Embryonic facial prominence (tissue), 1 donor: ENCODE data around the gene WIPF2.

Experiments
- DNase-seq: peaks from one replicate; pipeline ENCODE4 v3.0.0-alpha.2; 2016; ENCODE audit errors: extremely low spot score

The WIPF2 gene

DNA sequence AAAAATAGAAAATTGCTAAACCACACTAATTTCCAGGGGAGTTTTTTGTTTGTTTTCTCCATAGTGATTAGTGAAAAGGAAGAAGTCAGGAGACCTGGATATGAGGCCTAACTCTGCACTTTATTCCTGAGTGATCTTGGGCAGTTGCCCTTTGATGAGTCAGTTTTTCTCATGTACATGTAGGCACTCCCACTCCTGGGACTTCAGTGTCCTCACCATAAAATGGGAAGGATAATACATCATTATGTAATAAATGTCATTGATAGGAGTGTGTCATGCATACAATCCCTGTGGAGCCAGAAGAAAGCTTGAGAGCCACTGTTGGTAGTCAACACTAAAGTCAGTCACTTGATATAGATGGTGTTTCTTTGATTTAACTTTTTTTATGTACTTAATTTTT is 32.5 kb downstream of the WIPF2 start:
- DNase-seq = no peak

DNA sequence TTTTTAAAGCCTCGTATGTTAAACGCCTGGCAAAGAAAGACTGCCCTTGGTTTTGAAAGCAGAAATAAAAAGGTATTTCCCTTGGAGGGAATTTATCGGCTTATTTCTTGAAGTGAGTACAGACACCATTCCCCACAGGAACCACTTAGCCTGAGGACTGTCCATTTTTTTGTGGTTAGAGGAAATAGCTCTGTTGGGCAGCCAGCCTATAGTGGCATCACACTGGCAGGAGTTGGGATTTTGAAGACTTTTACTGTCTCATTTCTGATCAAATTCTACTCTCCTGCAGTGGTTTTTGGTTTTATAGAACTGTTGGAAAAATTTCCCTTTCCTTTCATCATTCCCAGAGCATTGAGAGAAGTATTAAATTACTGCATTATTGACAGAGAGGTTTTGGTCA is 34.5 kb downstream of the WIPF2 start:
- no peak for DNase-seq

DNA sequence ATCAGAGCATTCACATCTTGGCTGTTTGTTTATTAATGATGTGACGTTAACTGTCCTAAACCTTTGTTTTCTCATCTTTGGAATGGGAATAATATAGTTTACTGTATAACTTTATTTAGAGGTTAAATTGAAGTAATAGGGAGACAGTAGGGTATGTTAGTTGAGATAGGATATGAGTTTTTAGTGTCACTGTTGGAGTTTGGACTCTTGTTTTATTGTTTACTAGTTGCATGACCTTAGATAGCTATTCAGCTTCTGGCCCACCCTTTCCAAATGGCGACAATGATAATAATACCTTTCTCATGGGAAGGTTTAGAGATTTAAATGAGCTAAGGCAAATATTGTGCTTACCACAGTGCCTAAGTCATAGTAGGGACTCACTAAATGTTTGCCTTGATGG is 40.4 kb downstream of the WIPF2 start:
- DNase-seq = no peak

DNA sequence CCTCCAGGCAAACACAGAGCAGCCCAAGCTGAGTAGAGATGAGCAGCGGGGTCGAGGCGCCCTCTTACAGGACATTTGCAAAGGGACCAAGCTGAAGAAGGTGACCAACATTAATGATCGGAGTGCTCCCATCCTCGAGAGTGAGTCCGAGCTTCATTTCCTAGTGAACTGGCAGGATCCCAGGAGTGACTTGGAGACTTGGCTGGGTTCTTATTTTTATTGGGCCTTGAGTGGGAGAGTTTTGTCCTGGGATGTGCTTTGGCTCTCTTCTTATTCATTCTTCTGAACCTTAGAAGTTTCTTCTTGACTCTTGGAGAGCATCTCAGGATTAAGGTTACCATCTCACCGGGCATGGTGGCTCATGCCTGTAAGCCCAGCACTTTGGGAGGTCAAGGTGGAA is 41.4 kb downstream of the WIPF2 start:
- DNase-seq = no peak

DNA sequence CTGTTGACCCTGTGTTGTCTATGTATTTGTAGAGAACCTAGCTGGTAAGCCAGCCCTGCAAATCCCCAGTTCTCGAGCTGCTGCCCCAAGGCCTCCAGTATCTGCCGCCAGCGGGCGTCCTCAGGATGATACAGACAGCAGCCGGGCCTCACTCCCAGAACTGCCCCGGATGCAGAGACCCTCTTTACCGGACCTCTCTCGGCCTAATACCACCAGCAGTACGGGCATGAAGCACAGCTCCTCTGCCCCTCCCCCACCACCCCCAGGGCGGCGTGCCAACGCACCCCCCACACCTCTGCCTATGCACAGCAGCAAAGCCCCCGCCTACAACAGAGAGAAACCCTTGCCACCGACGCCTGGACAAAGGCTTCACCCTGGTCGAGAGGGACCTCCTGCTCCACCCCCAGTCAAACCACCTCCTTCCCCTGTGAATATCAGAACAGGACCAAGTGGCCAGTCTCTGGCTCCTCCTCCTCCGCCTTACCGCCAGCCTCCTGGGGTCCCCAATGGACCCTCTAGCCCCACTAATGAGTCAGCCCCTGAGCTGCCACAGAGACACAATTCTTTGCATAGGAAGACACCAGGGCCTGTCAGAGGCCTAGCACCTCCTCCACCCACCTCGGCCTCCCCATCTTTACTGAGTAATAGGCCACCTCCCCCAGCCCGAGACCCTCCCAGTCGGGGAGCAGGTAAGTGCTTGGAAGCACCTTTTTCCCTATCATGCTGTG is 45.5 kb downstream of the WIPF2 start:
- DNase-seq = no peak

DNA sequence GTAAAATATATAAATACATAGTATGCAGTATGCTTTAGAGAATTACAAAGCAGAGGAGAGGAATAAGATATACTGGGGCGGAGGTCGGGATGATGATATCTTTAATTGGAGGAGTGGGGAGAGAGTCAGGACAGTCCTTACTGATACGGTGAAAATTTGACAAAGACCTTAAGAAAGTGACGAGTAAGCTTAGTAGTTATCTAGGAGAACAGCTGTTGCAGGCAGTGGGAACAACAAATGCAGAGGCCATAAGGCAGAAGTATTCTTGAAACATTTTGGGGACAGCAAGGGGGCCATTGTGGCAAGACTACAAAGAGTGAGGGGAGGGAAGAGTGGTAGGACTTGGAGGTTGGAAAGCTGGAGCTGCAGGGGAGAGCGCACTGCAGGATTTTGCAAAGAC is 46.2 kb downstream of the WIPF2 start:
- DNase-seq = no peak

DNA sequence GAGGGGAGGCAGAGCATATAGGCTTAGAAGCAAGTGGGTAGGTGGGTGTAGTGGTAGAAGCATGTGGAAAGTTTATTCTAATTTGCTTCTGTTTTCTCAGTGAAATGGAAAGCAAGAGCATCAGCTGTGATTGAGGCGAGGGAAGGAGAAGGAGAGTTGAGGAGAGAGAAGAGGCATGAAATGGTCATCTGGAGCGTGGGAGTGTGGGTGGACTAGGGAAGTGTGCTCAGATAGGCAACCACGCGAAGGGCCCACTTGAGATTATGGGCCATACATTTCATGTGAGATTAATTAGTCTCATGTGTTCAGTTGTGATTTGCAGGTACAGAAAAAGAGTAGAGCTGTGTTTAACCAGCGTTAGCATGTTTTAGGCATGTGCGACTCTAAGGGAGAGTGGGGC is 47.8 kb downstream of the WIPF2 start:
- DNase-seq = no peak

DNA sequence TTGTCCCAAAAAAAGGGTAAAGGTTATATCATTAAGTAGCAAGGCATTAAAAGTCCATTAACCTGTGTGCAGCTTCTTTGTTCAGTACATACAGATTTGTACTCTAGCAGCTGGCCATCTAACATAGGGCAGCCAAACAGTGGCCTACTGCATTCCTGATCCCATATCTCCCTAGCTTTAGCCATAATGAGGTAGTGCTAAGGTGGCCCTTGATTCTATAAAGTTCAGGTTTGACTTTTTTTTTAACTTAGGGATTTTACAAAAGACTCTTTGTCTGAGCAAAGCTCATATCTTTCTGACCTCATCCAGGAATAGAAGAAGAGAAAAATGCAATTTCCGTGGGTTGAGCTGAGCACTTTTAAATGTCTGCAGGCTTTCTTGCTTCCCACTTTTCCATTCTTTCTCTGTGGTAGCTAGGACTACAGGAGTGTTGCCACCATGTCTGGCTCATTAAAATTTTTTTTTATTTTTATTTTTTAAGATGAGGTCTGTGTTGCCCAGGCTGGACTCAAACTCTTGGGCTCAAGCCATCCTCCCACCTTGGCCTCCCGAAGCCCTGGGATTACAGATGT is 49.1 kb downstream of the WIPF2 start:
- no peak for DNase-seq

DNA sequence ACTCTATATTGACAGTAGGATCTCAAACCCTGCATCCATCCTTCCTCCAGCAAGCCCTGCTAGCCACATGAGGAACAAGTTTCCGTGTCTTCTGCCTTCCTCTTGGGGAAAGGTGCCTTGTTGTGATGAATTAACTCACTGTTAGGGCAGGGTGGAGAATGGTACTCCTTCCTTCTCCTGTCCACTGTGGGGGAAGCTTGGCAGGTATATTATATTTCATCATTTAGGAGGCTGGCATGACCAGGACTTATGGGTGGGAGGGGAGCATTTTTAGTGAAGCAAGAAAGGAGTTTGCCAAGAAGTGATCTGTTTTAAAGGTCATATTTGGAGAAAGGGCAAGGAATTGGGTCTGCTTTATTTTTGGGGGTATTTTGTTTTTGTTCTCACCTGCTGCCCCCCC is 59.3 kb downstream of the WIPF2 start:
- DNase-seq = no peak

DNA sequence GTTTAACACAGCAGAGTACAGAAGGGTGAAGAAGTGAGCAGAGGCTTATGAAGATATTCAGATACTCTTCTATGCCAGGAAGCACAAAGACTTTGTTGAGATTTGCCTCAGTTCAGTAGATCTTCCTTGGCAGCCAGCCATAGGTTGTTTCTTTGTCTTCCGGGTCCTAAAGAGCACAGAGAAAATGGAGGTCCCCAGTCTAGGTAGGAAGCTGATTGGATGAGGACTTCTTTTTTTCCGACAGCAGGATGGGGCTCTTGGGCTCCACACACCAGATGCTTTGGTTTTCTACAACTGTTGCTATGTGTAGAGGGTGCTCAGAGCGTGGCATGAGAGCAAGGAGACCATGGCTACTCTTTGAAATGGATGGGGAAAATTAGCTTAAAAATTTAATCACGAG is 60.3 kb downstream of the WIPF2 start:
- no peak for DNase-seq

DNA sequence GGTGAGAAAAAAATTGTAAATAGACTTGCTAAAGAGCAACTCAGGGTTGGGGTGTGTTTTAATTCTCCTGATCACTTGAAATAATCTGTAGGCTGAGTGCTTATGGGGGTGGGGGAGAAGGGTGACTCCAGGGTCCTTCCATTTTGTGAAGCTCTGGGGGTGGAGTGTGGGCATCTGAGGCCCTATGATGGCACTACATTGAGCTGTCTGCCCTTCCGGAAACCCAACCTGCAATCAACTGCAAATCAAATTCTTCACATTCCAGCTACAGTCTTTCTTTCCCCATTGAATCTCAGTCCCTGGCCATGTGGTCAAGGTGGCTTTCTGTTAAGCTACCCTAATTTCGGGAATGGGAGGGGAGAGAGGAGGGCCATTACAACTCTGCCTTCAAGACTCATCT is 62.6 kb downstream of the WIPF2 start:
- no peak for DNase-seq

DNA sequence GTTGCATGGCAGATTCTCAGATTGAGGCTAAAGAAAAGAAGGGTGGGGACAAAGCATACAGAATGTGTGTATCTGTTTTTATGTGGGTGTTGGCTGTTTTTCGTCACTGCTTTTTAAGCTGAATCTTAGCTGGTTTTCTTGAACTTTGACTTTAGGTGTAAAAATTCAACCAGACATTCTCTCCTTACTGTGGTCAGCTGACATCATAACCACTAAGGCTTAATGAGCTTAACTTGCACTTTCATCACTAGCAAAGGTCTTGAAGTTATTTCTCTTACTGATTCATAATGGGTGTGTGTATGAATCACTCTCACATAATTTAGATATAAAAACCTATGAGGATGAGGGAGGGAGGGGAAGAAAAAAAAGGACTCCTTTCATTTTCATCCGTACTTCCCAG is 64.6 kb downstream of the WIPF2 start:
- DNase-seq = no peak

DNA sequence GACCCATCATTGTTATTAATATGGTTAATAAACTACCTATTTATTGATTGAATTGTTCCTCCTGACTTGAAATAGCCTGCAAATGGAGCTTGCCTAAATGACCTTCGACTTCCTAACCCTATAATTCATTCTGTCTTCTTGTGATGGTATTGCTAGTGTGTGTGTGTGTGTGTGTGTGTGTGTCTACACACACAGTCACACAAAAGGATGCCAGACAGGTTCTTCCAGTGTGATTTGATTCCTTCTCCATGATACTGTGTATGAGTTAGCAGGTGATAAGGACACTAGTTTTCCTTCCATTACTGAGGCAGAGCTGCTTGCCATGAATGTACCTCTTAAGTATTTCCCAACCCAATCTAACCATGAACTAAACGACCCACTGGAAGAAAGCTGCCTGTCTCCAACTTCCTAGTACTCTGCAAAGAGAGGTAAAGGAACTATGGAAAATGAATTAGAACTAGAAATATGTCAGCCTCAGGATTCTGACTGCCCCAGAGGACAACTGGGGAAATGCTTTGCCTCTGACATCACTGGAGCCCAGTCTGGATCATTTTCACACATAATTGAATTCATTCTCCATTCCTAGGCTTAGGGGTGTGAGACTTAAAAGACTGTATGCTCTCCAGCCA is 65.1 kb downstream of the WIPF2 start:
- DNase-seq = no peak

DNA sequence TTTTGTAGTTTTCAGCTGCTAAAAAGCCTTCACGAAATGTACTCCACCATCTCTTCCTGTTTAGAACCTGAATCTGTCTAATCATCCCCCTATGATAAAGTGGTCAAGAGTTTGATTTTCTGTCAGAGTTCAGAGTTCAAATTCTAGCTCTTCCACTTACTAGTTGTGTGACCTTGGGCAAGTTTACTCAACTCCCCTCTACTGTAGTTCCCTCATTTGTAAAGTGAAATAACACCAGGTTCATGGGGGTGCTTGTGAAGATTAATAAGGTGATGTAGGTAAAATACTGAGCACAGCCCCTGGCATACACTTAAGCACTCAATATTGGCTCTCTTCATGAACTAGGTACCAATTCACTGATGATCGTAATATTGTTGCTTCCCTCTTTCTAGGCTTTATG is 67.4 kb downstream of the WIPF2 start:
- no peak for DNase-seq

DNA sequence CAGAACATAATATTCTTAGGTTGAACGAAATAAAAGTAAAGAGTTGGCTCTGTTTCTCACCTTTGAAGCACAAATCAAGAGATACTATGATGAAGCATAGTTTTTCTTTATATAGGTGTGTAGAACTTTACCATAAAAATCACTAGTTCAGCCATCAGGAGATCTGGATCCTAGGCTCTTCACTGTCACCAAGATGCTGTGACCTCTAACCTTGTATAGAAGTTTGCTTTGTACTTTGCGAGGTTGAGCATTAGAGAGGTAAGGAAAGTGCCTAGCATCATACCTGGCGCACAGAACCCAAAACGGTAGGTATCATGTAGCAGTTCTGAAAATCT is 68.0 kb downstream of the WIPF2 start:
- no peak for DNase-seq

DNA sequence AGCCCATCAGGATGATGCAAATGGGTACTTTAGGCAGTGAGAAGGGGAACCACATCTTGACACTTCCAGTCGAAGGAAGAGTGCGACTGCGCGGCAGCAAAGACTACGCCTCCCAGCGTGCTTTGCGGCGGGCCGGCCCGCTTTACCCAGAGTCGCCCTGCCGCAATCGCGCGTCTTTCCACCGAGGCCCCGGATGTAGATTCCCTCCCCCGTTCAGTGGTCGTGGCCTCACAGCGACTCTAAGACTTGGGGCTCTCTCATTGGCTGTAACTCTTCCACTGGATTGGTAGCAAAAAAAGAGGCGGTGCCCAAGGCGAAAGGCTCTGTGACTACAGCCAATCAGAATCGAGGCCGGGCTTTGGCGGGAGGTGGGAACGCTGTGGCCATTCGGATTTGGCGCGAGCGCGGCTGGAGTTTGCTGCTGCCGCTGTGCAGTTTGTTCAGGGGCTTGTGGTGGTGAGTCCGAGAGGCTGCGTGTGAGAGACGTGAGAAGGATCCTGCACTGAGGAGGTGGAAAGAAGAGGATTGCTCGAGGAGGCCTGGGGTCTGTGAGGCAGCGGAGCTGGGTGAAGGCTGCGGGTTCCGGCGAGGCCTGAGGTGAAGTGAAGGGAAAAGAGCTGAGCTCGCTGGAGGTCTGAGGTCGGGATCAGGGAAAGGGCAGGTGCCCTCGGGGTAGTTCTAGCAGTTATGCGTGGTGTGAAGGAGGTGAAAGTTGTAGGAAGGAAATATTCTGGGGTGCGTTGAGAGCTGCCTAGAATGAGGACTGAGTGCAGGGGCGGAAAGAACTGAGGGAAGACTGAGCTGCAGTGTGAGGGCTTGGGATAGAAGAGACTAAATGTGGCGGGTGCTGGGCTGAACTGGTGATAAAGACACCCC is 68.6 kb downstream of the WIPF2 start, which contains the start of gene CDC6:
TSS of gene CDC6 (plus strand) at position 386 of the 876 bp plus-strand sequence. CDS start 1,542 bp downstream, outside the sequence.
- peak; percentile 98 for DNase-seq

DNA sequence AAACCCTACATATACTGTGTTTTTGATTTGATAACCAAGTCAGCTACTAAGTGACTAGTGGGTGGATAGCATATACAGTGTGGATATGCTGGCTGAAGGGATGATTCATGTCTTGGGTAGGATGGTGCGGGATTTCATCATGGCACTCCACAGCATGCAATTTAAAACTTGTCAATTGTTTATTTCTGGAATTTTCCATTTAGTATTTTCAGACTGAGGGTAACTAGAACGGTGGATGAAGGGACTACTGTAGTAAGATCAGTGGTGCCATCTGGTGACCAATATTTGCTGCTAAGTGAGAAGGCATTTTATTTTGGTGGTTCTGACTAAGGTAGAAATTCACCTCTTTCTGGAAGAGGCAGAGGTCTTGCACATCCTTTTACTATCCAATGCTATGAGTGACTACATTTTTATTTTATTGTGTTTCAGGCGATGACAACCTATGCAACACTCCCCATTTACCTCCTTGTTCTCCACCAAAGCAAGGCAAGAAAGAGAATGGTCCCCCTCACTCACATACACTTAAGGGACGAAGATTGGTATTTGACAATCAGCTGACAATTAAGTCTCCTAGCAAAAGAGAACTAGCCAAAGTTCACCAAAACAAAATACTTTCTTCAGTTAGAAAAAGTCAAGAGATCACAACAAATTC is 71.7 kb downstream of the WIPF2 start:
- no peak for DNase-seq

DNA sequence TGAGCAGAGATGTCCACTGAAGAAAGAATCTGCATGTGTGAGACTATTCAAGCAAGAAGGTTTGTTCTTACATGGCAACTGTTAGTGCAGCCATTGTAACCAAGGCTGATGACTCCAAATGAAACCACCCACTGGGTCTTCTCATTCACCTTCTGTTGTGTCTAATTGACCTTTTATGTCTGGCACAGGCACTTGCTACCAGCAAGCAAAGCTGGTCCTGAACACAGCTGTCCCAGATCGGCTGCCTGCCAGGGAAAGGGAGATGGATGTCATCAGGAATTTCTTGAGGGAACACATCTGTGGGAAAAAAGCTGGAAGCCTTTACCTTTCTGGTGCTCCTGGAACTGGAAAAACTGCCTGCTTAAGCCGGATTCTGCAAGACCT is 72.2 kb downstream of the WIPF2 start:
- no peak for DNase-seq

DNA sequence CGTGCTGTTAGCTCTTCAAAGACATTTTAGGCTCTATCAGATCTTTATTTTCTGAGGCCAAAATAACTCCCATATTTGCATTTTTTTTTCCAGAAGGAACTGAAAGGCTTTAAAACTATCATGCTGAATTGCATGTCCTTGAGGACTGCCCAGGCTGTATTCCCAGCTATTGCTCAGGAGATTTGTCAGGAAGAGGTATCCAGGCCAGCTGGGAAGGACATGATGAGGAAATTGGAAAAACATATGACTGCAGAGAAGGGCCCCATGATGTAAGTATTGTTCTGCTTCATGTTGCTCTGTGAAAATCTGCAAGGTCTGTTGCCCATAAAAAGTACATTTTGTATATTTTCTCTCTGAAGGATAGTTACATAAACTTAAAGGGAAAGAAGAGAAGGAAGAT is 74.3 kb downstream of the WIPF2 start:
- DNase-seq = no peak

DNA sequence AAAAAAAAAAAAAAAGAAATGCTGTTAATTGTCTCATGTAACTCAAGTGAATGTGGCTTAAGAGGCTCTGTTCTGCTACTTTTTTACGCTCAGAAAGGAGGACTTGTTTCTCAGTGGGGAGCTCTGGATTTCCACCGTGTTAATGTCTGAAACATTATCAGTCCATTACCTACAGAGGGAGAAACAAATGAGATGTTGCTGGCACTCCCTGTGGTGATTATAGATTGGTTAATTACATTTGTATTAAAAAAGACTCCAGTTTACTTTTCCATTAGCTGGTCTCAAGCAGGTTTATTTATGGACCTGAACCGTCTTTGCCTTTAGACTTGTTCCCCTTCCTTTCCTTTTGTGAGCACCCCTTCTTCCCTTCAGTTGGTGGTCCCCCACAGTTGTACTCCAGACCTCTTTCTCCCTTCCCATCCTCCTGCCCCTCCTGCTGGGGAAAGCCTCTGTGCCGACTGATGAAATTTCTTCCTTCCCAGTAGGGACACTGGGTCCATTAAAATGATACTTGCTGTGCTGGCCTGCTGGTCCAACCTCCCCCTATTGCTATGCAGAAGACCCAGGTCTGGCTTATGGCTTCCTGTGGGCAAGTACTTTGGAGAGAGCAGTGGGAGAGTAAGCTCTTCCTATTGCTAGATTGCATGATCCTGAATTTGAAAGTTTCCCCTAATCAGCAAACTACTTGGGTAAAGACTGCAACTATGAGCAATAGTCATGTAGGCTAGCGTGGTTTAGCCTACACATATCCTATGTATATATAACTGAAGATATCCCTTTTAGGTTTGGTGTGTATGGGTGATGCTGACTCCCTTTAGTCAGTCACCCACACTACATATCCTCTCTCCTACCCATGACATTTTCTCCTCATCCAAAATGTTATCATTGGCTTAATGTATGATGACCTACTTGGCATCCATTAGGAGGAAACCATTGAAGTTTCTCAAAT is 76.7 kb downstream of the WIPF2 start:
- no peak for DNase-seq

DNA sequence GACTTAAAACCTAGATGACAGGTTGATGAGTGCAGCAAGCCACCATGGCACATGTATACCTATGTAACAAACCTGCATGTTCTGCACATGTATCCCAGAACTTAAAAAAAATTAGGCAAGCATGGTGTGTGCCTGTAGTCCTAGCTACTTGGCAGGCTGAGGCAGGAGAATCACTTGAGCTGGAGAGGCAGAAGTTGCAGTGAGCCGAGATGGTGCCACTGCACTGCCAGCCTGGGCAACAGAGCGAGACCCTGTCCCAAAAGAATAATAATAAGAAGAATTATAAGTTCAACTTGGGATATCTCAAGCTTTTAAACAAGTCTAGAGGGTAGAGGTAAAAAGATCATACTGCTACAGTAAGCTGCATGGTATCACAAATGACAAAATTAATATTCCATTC is 78.4 kb downstream of the WIPF2 start:
- DNase-seq = no peak
